Neural progenitor cell (in vitro differentiated cells): ENCODE measurements around the gene PLEKHJ1.

Source experiments
- CTCF ChIP-seq: fragments of 200-600 bp; sonication (generic); IDR thresholded peaks from 2 replicates; pipeline ENCODE4 v1.5.1; 2017; ENCODE audit warnings: antibody characterized with exemption, mild to moderate bottlenecking
- EZH2 ChIP-seq: fragments of 200-600 bp; sonication (generic); IDR thresholded peaks from 2 replicates; pipeline ENCODE4 v1.6.1; 2017; ENCODE audit warnings: antibody characterized with exemption, mild to moderate bottlenecking, moderate library complexity

GRCh38 chr19:2250766-2251105 lies 14.6 kb upstream of the PLEKHJ1 start:
- TF ChIP-seq CTCF (no peak), EZH2 (no peak)
